ENCODE measurements around the gene WNT4.

WNT4 gene

DNA sequence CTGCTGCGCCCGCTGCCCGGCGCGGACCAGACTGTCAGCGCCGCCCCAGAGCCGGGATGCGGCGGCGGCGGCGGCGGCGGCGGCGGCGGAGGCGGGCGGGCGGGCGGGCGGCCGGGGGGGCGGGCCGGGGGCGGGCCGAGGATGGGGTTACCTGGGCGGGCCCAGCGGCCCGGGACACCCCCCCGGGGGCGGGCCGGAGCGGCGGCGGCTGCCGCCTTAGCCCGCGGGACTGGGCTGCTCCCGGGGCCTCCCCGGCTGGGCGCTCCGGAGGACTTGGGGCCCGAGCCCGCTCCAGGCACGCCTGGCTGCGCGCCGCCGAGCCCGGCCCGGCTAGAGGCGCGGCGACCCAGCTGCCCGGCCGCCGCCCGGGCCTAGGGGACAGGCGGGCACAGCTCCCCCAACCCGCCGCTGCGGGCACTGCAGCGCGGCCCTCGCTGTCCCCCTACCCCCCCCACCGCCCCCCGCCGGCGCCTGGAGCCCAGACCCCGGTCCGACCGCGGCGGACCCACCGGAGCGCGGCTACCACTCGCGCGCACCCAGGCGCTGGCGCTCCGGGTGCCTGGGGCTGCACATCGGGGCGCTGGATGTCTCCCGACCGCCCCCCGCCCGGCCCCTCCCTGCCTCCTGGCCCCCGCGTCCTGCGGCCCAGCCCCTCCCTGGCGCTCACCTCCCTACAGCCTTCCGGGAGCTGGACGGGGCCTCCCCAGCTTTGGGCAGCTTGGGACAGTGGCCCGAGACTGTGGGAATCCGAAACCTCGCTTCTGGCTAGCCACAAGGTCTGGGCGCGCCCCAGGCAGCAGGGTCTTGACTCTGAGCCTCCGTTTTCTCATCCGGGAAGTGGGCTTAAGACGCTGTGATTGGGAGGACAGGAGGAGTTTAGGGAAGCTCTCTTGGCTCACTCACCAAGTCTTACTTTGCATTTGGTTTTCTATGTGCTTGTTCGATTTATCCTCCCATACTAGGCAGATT is at the start of gene WNT4:
WNT4 (minus strand) TSS at position 33 of the 969 bp plus-strand sequence. CDS start 175 bp downstream, outside the sequence.
- FAIRE-seq: no peak

DNA sequence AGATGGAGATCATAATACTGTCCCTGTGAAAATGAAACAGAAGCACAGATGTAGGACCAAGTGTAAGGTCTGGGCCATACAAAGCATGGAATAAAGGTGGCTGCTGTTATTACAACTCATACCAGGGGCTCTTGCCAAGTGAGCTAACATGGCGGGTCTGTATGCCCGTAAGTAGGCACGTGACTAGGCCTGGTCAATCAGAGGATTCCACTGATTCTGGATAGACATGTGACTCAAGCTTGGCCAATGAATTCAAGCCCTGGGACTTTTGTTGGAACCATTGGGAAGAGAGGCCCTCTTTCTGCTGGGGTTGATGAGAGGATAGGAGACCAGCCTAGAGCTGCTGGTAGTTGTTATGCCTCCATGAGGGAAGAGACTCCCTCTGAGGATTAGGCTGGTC is 47.8 kb upstream of the WNT4 start:
- FAIRE-seq: no peak

DNA sequence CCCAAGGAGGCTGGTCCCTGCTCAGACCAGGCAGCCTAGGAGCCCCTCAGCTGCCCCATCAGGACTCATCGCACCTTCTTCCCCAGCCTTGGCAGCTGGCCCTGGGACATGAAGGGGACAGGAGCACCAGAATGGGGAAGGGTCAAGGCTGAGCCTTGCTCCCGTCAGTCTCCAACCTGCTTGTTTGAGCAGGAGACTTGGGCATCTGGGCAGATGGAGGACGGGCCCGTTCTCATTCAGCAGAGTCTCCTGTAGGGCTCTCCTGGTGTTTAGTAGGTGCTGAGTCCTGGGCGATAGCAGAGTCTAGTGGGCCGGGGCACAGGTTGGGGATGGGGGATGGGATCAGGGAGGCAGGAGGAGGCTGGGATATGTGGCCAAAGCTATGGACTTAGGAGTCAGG is 47.4 kb upstream of the WNT4 start:
- FAIRE-seq: no peak

DNA sequence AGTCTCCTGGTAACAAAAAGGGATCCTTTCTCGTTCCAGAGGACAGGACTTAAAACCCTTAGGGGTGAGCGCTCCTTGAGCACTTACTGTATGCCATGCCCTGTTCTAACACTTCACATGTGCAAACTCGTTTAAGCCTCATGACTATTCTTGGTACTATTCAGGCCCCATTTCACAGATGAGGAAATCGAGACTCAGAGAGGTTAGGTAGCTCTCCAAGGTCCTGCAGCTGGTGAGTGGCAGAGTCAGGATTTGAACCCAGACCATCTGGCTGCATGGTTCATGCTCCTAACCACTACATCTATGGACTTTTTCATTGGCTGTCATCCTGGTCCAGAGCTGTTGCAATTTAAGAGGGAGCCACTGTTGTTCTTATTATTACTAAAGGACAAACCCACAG is 46.7 kb upstream of the WNT4 start:
- FAIRE-seq: no peak

DNA sequence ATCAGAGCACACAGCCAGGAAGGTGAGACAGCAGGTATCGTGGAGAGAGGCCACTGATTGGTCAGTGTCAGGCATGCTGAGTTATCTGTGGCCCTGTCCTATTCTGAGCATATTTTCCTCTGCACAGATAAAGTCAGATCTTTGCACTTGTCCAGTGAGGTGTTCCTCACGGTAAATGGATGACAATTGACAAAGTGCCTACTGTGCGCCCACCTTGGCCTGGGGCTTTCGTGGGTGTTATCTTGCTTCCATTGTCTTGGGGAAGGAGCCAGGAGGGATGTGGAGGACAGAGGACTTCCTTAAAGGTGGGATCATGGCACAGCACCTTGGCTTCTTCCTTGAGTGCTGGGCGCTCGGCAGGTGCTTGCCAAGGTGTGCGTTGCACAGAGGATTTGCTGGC is 46.0 kb upstream of the WNT4 start:
- no peak for FAIRE-seq

DNA sequence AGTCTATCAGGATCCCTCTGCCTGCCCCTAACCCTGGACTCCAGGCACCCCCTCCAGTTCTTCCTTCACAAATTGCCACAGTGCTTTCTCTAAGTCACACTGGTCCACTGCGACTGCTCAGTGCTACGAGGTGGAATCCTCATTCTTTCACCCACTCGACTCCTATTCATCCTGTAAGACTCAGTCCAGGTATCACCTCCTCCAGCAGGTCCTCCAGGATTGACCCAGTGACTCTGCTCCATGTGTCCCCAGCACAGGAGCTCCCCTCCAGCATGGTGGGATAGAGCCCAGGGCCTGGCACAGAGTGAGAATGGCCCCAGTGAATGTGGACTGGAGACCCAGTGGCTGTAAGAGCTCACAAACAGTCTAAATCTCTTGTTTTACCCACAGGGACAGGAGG is 45.5 kb upstream of the WNT4 start:
- FAIRE-seq: no peak

DNA sequence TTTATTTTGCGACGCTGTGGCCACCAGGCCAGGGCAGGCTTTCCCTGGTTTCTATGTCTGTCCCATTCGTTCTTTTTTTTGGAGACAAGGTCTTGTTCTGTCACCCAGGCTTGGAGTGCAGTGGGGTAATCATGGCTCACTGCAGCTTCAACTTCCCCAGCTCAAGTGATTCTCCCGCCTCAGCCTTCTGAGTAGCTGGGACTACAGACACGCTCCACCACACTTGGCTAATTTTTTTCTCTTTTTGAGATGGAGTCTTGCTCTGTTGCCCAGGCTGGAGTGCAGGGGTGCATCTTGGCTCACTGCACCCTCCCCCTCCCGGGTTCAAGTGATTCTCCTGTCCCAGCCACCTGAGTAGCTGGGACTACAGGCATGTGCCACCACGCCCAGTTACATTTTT is 43.4 kb upstream of the WNT4 start:
- FAIRE-seq: no peak

DNA sequence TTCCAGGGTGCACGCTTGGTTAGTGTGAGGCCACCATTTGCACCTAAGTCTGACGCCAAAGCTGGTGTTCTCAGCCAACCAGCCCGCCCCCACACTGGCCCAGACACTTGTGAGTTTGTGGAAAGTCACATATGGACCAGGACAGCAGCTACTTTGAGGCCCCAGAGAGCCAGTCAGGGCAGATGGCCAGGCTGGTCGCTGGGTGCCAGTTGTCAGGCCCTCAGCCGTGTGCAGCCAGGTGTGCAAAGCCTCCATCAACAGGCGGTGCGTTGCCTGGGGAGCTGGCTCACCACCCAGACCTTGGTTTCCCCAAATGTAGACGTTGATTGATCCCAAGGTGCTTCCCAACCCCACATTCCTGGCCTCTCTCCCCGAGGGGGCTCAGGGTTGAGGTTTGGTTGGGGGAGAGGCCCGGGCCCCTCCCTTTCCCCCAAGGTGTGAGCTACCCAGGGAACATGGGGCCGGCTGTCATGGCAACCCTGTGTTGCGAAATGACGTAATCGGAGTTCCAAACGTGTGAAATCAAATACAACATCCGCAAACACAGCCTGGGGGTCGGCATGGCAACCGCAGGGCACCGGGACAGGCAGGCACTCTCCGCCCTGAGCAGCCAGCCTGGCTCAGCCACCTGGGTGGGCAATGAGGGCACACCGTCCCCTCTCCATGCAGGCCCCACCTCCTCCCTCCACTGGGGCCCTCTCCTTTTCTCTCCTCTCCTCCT is 42.2 kb upstream of the WNT4 start:
- no peak for FAIRE-seq

DNA sequence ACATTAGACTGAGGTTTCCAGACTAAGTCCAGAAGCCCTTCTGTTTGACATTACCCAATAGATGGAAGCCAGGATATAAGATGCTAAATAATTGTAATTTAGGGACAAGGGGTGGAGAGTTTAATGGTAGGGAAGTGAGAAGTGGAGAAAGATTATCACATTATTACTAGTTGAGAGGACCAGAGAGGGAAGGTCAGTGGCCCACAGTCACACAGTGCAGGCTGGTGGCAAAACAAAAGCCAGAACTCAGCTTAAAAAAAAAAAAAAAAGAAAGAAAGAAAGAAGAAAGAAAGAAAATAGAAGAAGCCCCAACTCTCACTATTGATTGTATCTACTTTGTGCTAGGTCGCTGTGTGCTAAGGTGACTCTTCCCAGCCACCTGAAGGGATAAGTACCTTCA is 41.6 kb upstream of the WNT4 start:
- FAIRE-seq: no peak

DNA sequence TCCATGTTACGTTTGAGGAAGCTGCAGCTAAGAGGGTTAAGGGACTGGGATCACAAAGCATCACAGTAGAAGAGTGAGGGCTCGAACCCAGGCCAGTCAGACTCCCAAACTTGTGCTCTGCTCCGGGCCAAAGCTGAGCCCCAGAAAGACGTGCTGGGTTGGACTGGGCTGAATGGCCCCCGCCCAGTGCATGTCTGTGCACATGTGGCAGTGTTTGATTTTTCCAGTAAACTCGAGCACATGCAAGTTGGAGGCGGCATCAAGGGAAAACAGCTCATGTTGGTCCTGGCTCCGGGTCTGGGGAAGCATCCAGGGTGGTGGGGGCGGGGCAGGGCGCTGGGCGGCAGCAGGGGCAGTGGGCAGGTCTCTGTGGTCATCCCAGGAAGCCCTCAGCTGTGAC is 39.8 kb upstream of the WNT4 start:
- no peak for FAIRE-seq

DNA sequence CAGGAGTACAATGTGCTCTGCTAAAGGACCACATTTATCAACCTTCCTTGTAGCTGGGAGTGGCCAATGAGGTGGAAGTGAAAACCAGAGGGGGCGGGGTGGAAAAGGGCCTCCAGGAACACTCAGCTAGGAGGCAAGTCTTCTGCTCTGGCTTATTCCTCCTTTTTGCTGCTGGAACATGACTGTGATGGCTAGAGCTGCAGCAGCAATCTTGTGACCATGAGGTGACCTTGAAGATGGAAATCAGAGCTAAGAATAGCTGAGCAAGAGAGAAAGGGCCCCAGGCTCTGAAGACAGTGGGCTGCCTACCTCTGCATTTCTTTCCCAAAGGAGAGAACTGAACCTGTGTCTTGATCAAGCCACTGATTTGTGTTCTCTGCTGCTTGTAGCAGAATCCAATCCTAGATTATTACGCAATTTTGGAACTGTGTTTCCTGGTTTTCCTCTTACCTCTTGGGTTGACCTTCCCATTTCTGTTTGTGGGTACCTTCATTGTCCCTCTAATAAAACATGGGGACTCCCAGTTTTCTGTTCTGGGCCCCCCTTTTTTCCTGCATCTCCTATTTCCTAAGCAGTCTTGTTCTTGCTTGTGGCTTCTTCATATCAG is 36.4 kb upstream of the WNT4 start:
- FAIRE-seq: no peak

DNA sequence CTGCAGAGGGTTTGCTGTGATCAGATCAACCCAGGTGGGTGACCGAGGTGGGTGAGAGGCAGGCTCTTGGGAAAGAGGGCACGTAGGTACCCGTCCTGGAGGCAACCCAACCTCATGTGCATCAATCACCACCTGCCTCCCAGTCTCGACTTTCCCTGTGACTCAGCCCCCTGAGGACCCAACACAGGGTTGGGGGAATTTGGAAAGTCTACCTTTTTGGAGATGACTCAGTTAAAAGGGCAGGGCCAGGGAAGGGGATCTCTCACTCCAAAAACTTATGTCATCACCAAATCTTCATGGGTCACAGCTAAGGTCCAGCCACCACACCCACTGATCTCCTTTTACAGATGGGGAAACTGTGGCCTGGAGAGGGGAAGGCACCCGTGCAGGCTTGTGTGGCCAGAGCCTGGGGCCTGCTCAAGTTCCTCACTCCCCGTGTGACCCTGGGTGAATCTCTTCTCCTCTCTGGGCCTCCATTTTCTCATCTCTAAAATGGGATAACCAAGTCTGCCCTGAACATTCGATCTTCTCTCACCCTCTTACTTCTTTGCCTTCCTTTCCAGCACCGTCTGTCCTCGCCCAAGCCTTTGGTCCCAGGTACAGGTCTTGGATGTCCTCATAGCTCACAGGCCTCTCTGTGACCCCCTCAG is 34.6 kb upstream of the WNT4 start:
- FAIRE-seq: no peak

DNA sequence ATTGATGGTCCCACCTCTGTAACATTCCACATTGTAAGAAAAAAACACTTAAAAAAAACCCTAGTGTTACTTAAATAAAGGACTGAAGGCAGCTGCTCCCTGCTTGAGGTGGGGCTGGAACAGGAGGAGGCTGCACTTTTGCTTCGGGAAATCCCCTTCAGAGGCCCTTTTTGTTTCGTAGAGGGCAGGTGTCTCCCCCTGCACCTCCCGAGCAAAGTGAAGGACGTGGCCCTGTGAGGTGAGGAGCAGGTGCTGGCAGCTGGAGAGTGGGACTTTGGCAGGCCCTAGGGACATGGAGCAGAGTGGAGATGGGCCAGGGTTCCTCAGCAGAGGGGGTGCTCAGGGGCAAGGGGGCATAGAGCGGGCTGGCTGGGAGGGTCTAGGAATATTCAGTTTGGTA is 33.4 kb upstream of the WNT4 start:
- FAIRE-seq: no peak

DNA sequence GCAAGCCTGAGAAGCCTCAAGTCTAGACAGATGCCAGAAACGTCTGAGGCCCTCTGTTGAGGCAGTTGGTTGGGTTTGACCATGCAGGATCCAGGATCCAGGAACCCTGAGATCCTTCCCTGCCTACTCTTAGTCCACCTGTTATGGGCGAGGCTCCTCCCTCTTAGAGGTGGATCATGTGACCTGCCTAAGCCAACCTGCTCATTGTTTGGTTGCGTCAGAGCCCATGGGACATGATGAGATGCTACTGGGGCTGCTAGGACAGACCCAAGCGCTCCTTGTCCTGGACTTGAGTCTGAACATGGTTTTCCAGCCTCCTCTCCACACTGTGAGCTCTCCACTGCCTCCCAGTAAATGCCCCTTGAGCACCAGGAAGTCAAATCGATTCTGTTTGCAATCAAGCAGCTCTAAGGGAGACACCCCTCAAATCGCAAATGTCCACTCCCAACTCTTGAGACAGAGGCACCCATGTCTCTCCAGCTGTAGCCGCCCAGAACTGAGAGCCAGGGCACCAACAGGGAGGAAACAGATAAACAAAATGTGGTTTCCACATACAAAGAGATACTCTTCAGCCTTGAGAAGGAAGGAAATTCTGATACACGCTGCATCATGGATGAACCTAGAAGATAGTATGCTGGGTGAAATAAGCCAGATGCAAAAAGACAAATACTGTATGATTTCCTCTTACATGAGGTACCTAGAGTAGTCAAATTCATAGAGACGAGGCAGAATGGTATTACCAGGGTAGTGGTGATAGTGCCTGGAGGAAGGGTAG is 31.7 kb upstream of the WNT4 start:
- no peak for FAIRE-seq

DNA sequence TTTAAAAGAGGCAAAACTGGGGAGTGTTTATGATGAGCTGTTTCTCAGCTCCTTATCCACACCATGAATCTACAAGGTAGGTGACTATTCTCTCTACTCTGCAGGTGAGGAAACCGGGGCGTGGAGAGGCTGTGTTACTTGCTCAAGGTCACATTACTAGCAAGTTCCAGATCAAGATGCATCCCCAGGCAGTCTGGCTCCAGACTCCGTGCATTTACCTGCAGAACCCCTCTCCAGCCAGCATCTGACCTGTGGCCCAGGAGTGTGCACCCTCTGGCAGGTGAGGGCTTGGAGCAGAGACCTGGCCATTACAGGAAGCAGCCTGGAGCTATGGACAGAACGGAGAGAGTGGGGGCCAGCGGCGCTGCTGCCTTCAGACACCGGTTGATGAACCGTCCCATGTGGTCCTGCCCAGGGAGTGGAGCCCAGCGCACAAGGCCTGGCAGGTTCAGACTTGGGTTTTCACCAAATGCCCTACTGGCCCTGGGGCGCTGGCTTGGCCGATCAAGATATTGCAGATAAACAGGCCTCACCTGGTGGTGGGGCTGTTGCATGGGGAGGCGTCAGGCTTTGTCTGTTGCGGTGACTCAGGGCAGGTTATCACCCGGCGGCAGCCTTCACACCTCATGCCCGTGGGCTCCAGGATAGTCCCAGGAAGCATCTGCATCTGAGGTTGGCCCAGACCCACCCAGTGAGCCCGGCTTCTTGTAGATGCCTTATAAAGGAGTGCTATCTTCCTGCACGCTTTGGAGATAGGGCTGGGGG is 29.2 kb upstream of the WNT4 start:
- no peak for FAIRE-seq

DNA sequence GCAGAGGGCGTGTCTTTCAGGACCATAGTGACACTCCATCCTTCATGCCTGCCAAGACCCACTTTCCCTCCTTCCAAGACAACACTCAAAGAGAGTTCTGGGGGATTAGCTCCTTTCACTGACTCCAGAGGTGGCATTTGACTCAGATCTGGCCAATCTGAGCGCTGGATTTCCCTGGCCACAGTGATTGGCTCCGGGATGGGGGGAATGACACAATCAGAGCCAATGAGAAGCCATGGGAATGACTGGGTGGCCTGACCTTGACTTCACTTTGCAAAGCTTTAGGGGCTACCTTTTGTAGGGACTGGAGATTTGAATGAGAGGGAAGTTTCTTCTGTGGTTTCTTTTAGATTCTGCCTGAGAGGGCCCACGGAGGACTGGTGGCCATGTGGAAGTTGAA is 26.9 kb upstream of the WNT4 start:
- FAIRE-seq: no peak

DNA sequence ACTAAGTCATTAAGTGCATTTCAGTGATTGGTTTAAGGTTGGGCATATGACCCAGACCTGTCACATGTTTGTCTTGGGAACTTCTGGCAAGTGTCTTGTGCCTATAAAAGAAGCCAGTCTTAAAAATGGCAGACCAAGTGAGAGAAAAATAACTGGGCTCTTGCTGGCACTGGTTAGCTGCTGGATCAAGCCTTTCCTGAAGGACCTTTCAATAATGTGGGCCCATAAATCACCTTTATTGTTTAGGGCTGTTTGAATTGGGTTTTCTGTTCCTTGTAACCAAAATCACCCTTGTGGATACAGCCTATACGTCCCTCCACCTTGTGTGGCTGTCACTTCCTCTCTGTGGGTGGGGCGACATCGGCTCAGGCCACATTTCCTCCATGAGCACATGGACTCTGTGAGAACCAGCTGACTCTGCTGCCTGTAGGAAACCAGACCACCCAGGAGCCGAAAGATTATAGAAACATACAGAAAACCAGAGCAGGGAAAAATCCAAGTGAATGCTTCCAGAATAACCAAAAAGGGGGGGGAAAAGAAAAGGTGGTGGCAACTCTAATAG is 25.6 kb upstream of the WNT4 start:
- FAIRE-seq: no peak

DNA sequence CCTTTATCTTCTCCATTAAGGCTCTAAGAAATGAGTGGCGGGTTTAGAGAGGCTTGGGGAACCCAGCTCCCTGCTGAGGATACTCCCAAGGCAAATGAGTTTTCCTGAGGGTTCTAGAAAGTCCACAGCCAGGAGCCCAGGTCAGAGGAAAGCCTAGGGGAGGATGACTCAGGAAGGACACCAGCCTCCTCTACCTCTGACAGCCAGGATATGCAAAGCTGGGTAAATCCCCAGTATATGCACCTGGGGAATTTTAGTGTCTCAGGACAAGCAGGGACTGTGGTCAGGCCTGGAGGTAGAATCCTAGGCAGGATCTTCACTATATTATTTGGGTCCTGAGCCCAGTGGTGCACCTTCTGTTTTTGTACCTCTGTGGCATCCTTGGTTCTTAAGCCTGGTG is 23.5 kb upstream of the WNT4 start:
- no peak for FAIRE-seq

DNA sequence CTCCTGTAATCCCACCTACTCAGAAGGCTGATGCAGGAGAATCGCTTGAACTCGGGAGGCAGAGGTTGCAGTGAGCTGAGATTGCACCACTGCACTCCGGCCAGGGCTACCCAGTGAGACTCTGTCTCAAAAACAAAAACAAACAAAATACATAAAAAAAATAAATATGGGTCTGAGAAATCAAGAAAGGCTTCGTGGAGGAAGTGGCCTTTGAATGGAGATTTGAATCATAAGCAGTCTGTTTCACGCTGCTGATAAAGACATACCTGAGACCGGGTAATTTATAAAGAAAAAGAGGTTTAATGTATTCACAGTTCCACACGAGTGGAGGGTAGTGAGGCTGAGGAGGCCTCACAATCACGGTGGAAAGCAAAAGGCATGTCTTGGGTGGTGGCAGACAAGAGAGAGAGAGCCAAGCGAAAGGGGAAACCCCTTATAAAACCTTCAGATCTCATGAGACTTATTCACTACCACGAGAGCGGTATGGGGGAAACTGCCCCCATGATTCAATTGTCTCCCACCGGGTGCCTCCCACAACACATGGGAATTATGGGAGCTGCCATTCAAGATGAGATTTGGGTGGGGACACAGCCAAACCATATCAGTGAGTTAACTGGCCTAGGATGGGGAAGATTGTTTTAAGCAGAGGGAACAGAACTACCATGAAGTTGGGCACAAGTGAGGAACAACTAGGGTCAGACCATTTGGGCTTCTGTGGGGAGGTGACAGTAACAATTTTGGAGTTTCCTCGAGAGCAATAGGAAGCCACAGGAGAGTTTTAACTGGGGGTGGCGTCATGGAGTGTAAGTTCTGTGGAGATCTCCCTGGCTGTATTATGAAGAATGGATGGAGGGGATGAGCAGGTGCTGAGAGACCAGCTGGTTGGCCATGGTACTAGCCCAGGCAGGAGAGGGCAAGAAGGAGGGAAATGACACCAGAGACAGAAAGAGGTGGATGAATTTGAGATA is 22.2 kb upstream of the WNT4 start:
- FAIRE-seq: no peak

DNA sequence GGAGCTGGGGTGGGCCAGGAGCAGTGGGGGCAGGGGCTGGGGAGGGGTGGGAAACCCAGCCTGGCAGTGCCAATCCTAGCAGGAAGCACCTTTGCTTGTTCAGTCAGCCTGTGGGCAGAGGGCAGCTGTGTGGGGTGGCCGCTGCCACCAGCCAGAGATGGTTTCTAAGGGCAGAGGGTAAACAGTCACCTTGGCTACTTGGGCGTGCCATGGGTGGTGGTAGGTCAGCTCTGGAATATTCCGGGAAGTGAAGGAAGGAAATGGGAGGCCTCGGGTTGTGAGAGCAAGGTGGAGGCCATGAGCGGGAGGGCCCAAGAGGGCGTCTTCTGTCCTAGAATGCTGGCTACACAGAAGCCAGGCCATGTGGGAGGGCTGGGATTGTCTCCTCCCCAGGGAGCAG is 20.7 kb upstream of the WNT4 start:
- FAIRE-seq: no peak

All from G401.6 (cell line).